Karpas-422 (cell line): ENCODE data around the gene EPC1. TPM values are rescaled to one million over a fixed set of nuclear protein-coding genes. Genes with fewer than 3 reads are reported as not detected.

Experiments
- DNase-seq: peaks from one replicate; pipeline ENCODE4 v3.0.0-alpha.2; 2015
- H2AFZ ChIP-seq: fragments of 200-600 bp; sonication (generic); 2 replicates; pipeline ENCODE4 v1.6.1; 2014; ENCODE audit warnings: antibody characterized with exemption, low read length, mixed read lengths
- H3K27ac ChIP-seq: fragments of 200-600 bp; sonication (generic); 2 replicates; pipeline ENCODE4 v1.5.1; 2014; ENCODE audit warnings: mild to moderate bottlenecking, low read length, moderate library complexity
- H3K27me3 ChIP-seq: fragments of 200-600 bp; sonication (generic); 2 replicates; pipeline ENCODE4 v1.6.1; 2014; ENCODE audit warnings: low read length, mixed read lengths
- H3K36me3 ChIP-seq: fragments of 200-600 bp; sonication (generic); 2 replicates; pipeline ENCODE4 v1.6.1; 2014; ENCODE audit warnings: low read length, mixed read lengths; ENCODE audit not compliant: insufficient read depth
- H3K4me1 ChIP-seq: fragments of 200-600 bp; sonication (generic); 2 replicates; pipeline ENCODE4 v1.6.1; 2014; ENCODE audit warnings: mild to moderate bottlenecking, low read length, mixed read lengths
- H3K4me2 ChIP-seq: fragments of 200-600 bp; sonication (generic); 2 replicates; pipeline ENCODE4 v1.6.1; 2014; ENCODE audit warnings: low read length, low read depth, mild to moderate bottlenecking; ENCODE audit not compliant: poor library complexity, severe bottlenecking
- H3K4me3 ChIP-seq: fragments of 200-600 bp; sonication (generic); 2 replicates; pipeline ENCODE4 v1.5.1; 2014; ENCODE audit warnings: mild to moderate bottlenecking, antibody characterized with exemption, low read length, mixed read lengths
- H3K79me2 ChIP-seq: fragments of 200-600 bp; sonication (generic); 2 replicates; pipeline ENCODE4 v1.6.1; 2014; ENCODE audit warnings: mild to moderate bottlenecking, low read length, mixed read lengths
- H3K9ac ChIP-seq: fragments of 200-600 bp; sonication (generic); 2 replicates; pipeline ENCODE4 v1.6.0; 2014; ENCODE audit warnings: low read length
- H3K9me2 ChIP-seq: fragments of 200-600 bp; sonication (generic), shearing (Covaris generic); replicated peaks from 2 replicates; pipeline ENCODE4 v1.6.0; 2014; ENCODE audit warnings: mild to moderate bottlenecking, low read length, moderate library complexity; ENCODE audit not compliant: insufficient read depth
- H3K9me3 ChIP-seq: fragments of 300-700, 200-600 bp; sonication (generic); 2 replicates; pipeline ENCODE4 v1.6.1; 2014; ENCODE audit warnings: low read length, mixed read lengths
- H4K20me1 ChIP-seq: fragments of 200-600 bp; sonication (generic); 2 replicates; pipeline ENCODE4 v1.6.1; 2014; ENCODE audit warnings: mild to moderate bottlenecking, antibody characterized with exemption, low read length, low read depth; ENCODE audit not compliant: insufficient read depth
- total RNA-seq: library from RNA; depleted of rRNA; stranded (reverse); fragments of >200 nt; shearing (Covaris generic); gene quantifications from 2 replicates; pipeline ENCODE4 v1.2.3, GENCODE V29; 2014; ENCODE audit warnings: low replicate concordance

The EPC1 gene
- total RNA-seq, 1 experiment from 2014 or later = 56.9 TPM

DNA sequence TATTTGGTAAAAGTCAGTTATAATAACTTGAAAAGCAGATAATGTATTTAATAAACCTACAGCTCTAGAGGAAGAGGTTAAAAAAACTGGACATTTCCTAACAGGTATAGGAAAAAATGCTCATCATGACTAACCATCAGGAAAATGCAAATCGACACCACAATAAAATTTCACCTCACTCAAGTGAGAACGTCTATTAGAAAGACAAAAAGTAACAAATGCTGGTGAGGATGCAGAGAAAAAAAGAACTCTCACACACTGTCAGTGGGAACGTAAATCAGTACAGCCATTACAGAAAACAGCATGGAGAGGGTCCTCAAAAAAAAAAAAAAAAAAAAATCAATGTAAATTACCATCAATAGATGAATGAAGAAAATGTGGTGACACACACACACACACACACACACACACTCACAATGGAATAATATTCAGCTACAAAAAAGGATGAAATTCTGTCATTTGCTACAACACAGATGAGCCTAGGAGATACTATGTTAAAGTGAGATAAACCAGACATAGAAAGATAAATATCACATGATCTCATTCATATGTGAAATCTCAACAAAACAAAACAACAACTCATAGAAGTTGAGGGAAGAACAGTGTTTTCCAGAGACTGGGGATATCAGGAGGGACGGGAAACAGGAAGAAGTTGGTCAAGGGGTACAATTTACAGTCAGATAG, 20.1 kb downstream of the EPC1 start:
- Histone ChIP-seq H3K4me2 (no peak overlapping the region), H3K36me3 (peaks cover 10% of the 10 kb centered on the region; the same call in 1 of the 2 replicates), H3K9ac (no peak overlapping the region), H4K20me1 (peaks cover 51% of the 10 kb centered on the region), H3K79me2 (peaks cover 99% of the 10 kb centered on the region), H3K27ac (no peak overlapping the region), H3K4me1 (peaks cover 51% of the 10 kb centered on the region), H3K27me3 (no peaks in the 10 kb centered on the region), H3K9me2 (no peaks in the 10 kb centered on the region), H3K4me3 (no peak overlapping the region), H2AFZ (no peak overlapping the region), H3K9me3 (no peaks in the 10 kb centered on the region)
- no peak for DNase-seq

DNA sequence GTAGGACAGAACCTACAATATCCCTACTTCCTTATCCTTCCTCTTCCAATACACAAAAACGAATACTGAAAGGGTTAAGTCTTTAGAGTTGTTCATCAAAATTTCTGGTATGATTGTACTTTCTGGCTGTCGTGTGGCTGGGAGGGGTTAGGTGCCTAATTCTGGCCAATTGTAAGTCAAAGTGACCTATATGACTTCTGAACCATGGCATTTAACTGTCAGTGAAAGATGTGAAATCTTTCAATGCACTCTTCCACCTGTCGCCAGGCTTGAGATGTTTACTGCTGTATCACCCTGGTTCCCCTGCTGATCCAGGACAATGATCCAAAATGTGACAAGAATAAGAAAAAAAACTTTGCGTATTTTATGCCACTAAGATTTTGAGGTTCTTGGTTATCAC, 20.8 kb downstream of the EPC1 start:
- no peak overlapping the region for H3K9ac ChIP-seq
- H4K20me1 ChIP-seq = peaks cover 58% of the 10 kb centered on the region
- H3K79me2 ChIP-seq = peaks cover 99% of the 10 kb centered on the region
- no peaks in the 10 kb centered on the region for H3K9me3 ChIP-seq
- peaks cover 10% of the 10 kb centered on the region; the same call in 1 of the 2 replicates for H3K36me3 ChIP-seq
- no peak overlapping the region for H2AFZ ChIP-seq
- H3K27ac ChIP-seq = no peak overlapping the region
- no peak overlapping the region for H3K4me2 ChIP-seq
- H3K9me2 ChIP-seq = no peaks in the 10 kb centered on the region
- H3K4me1 ChIP-seq = peaks cover 49% of the 10 kb centered on the region
- no peaks in the 10 kb centered on the region for H3K27me3 ChIP-seq
- DNase-seq = no peak
- no peak overlapping the region for H3K4me3 ChIP-seq

DNA sequence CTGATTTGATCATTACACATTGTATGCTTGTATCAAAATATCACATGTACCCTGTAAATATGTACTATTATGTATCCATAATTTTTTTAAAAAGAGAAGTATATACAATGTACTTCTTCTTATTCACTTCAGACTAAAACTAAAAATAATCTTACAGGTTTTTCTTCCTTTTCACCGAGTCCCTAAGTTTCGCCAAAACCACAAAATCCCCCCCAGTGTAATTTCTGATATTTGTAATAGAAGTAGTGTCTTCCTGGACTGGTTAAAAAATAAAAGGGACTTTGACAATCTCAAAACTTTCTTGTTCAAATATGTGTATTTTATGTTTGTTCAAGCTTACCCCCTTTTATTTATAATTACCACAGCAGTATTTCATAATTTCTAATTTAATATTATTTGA, 23.9 kb downstream of the EPC1 start:
- Histone ChIP-seq H3K27ac (no peak overlapping the region), H3K9ac (no peak overlapping the region), H3K4me2 (no peak overlapping the region), H2AFZ (no peak overlapping the region), H3K36me3 (peaks cover 10% of the 10 kb centered on the region; the same call in 1 of the 2 replicates), H3K79me2 (peaks cover 99% of the 10 kb centered on the region), H3K9me2 (no peaks in the 10 kb centered on the region), H3K27me3 (no peaks in the 10 kb centered on the region), H4K20me1 (peaks cover 33% of the 10 kb centered on the region), H3K4me3 (no peak overlapping the region), H3K4me1 (peaks cover 39% of the 10 kb centered on the region), H3K9me3 (no peaks in the 10 kb centered on the region)
- DNase-seq = no peak

DNA sequence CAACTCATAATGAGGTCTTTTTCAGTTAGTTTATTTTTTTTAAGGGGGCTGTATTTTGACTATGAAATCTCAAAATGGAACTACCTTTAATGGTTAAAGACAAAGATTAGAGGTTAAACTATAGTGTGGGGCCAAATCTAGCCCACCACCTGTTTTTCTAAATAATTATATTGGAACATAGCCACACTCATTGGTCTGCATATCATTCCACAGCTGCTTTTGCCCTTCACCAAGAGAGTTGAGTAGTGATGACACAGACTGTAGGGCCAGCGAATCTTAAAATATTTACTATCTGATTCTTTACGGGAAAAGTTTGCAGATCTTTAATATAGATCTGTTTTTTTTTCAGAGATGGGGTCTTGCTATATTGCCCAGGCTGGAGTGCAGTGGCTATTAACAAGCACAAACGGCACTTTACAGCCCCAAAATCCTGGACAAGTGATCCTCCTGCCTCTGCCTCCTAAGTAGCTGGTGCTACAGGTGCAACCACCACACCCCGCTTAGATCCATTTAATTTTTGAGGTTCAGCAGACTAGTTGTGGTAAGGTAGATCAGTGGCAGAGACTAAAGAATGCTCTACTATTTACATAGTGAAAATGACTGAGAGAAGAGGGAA, 25.8 kb downstream of the EPC1 start:
- H3K9ac ChIP-seq = no peak overlapping the region
- DNase-seq = no peak
- H3K4me3 ChIP-seq = no peak overlapping the region
- H3K4me2 ChIP-seq = no peak overlapping the region
- H3K36me3 ChIP-seq = peaks cover 7% of the 10 kb centered on the region; the same call in 1 of the 2 replicates
- H3K4me1 ChIP-seq = peaks cover 23% of the 10 kb centered on the region
- peaks cover 23% of the 10 kb centered on the region for H4K20me1 ChIP-seq
- H3K79me2 ChIP-seq = peaks cover 99% of the 10 kb centered on the region
- H3K9me2 ChIP-seq = no peaks in the 10 kb centered on the region
- H3K27me3 ChIP-seq = no peaks in the 10 kb centered on the region
- H2AFZ ChIP-seq = no peak overlapping the region
- H3K9me3 ChIP-seq = no peaks in the 10 kb centered on the region
- H3K27ac ChIP-seq = no peak overlapping the region

DNA sequence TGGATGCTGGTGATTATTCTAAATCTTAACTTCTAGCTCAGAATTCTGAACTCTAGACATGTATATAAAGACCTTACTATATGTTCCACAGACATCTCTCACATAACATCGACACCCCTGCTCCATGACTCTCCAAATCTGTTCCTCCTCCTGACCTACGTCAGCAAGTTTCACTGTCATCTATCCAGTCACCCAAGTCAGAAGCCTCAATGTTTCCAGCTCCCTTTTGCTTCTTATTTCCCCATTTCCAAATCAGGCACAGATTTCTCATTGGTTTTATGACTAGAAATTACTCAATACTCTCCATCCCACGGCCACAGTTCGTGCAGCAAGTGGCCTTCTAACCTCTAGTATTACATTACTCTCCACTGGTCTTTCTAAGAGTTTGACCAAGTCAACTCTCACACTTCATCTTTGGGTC, 28.5 kb downstream of the EPC1 start:
- DNase-seq = no peak

DNA sequence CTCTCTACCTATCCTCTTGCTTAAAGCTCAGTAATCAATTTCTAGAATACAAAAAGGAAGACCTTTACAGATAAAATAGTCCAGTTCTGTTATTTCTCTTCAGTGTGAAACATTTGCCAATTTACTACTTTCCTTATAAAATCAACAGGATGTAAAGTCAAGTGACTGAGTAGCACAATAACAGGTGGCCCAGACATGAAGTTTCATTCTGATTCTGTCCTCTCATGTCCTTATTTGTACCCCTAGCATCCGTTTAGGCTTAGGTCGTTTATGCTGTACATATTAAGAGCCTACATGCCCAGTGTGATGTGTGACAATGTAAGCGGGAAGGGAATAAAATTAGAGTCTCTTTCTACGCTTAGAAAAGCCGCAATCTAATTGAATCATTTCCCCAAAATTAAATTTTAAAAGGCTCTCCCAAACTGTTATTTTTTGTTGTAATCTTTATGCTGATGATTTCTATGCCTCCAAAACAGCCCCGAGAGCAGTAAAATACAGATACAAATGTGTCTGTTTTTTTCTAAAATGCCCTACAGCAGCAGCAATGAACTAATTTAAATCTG, 29.1 kb downstream of the EPC1 start:
- Histone ChIP-seq H3K4me2 (no peak overlapping the region), H3K9ac (no peak overlapping the region), H3K79me2 (peaks cover 100% of the 10 kb centered on the region), H3K27me3 (no peaks in the 10 kb centered on the region), H4K20me1 (peaks cover 16% of the 10 kb centered on the region), H3K9me2 (no peaks in the 10 kb centered on the region), H3K36me3 (no peaks in the 10 kb centered on the region), H3K4me1 (peaks cover 25% of the 10 kb centered on the region), H3K4me3 (no peak overlapping the region), H3K9me3 (no peaks in the 10 kb centered on the region), H2AFZ (no peak overlapping the region), H3K27ac (no peak overlapping the region)
- no peak for DNase-seq

More for the DNA sequence above, 28.5 kb downstream of the EPC1 start:
- H3K9me3 ChIP-seq = no peaks in the 10 kb centered on the region
- H3K9ac ChIP-seq = no peak overlapping the region
- peaks cover 100% of the 10 kb centered on the region for H3K79me2 ChIP-seq
- H3K9me2 ChIP-seq = no peaks in the 10 kb centered on the region
- no peaks in the 10 kb centered on the region for H3K36me3 ChIP-seq
- no peak overlapping the region for H3K4me3 ChIP-seq
- no peak overlapping the region for H3K27ac ChIP-seq
- no peak overlapping the region for H2AFZ ChIP-seq
- H3K27me3 ChIP-seq = no peaks in the 10 kb centered on the region
- no peak overlapping the region for H3K4me2 ChIP-seq
- H4K20me1 ChIP-seq = peaks cover 16% of the 10 kb centered on the region
- peaks cover 26% of the 10 kb centered on the region for H3K4me1 ChIP-seq

DNA sequence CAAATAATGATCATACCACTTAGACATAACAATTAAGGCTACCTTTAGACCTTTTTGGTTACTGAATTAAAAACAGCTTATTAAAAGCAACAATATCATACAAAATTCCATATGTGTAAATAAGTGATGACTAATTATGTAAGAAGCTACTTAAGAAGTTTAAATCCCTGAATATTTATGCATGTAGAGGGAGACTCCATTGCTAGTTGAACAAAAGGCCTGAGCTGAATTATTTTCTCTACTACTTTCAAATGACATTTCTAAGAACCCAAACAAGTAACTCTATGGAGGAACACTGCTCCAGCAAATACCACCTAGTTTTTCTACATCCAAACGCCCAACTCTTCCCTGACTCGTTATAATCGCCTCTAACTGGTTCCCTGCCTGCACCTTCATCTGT, 31.5 kb downstream of the EPC1 start:
- H3K79me2 ChIP-seq = peaks cover 99% of the 10 kb centered on the region
- DNase-seq = no peak
- no peak overlapping the region for H3K4me2 ChIP-seq
- no peaks in the 10 kb centered on the region for H3K9me2 ChIP-seq
- H3K36me3 ChIP-seq = peaks cover 6% of the 10 kb centered on the region; the same call in 1 of the 2 replicates
- H2AFZ ChIP-seq = no peak overlapping the region
- no peaks in the 10 kb centered on the region for H3K9me3 ChIP-seq
- H4K20me1 ChIP-seq = peaks cover 23% of the 10 kb centered on the region
- H3K4me1 ChIP-seq = peaks cover 25% of the 10 kb centered on the region
- no peak overlapping the region for H3K9ac ChIP-seq
- H3K27ac ChIP-seq = no peak overlapping the region
- no peak overlapping the region for H3K4me3 ChIP-seq
- no peaks in the 10 kb centered on the region for H3K27me3 ChIP-seq

DNA sequence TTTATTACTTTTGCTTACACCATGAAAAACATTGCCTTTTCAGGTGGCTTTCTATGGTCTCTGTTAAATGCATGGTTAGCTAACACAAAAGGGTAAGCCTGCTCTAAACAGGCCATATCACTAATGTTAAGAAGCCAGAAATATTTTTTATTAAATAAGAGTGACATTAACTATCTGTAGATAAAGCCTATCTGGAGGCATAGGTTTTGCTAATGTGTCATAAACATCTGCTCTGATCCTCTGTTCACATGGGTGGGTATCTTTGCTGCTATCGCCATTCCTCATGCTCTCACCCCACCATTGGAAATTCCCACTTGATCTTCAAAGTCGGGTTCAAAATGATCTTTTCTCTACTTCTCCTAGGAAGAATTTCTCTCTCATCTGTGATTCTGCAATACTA, 32.4 kb downstream of the EPC1 start:
- Histone ChIP-seq H3K4me2 (no peak overlapping the region), H3K9me2 (no peaks in the 10 kb centered on the region), H3K9ac (no peak overlapping the region), H3K36me3 (peaks cover 6% of the 10 kb centered on the region; the same call in 1 of the 2 replicates), H2AFZ (no peak overlapping the region), H3K4me3 (no peak overlapping the region), H3K27ac (no peak overlapping the region), H3K79me2 (peaks cover 99% of the 10 kb centered on the region), H3K27me3 (no peaks in the 10 kb centered on the region), H3K4me1 (peaks cover 25% of the 10 kb centered on the region), H4K20me1 (peaks cover 23% of the 10 kb centered on the region), H3K9me3 (no peaks in the 10 kb centered on the region)
- DNase-seq = no peak
